ENCODE data around the gene SLF1.

The SLF1 gene

DNA sequence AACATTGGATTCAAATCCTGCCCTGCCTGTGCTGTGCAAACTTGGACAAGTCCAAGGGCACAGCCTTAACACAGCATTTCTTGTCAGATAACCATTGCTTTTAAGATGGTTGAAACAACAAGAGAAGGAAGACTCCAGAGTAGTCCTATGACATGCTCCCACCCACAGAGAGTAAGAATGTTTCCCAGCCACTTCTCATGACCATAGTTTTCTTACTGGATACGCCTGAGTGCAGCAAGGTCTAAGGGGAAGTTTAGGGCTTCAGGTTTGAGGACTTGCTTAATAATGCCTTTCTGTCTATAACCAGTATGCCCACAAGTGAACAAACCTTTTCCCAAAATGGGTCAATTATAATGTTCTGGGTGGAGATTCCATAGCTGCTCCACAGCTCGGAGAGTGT lies 126.4 kb downstream of the SLF1 start:
- Histone ChIP-seq H3K36me3 (ENCODE audit: control insufficient read depth, insufficient read depth, low read length) (no peaks in the 10 kb centered on the region), H4K5ac (ENCODE audit: low read length) (no peak overlapping the region), H4K8ac (ENCODE audit: low read depth, low read length) (no peak overlapping the region), H3K79me2 (ENCODE audit: control insufficient read depth, insufficient read depth, low read length) (no peaks in the 10 kb centered on the region), H3K4me2 (ENCODE audit: low read length) (no peak overlapping the region), H2BK120ac (ENCODE audit: low read depth, low read length) (no peak overlapping the region), H3K27ac (ENCODE audit: low read depth, low read length) (no peak overlapping the region), H2BK15ac (replicated peaks; ENCODE audit: low read depth) (no peak overlapping the region), H2AK5ac (ENCODE audit: low read length) (no peak overlapping the region), H3K4me1 (ENCODE audit: control insufficient read depth, low read depth, low read length) (no peaks in the 10 kb centered on the region), H3K23ac (ENCODE audit: low read length) (no peak overlapping the region), H3K18ac (ENCODE audit: low read length) (no peak overlapping the region), H3K27me3 (ENCODE audit: insufficient read depth, low read length, poor library complexity) (no peaks in the 10 kb centered on the region), H3K4me3 (ENCODE audit: low read length) (no peak overlapping the region), H2BK5ac (ENCODE audit: low read length) (no peak overlapping the region), H3K9ac (ENCODE audit: low read length) (no peak overlapping the region), H3K79me1 (ENCODE audit: low read length) (no peaks in the 10 kb centered on the region), H3K56ac (ENCODE audit: low read length) (no peak overlapping the region), H3K4ac (ENCODE audit: low read depth, low read length) (no peak overlapping the region)
- no CpG with 5 or more reads among the region's 2 CpGs for WGBS (ENCODE audit: extremely low coverage, insufficient coverage, low lambda C conversion rate)
- no peak for DNase-seq

DNA sequence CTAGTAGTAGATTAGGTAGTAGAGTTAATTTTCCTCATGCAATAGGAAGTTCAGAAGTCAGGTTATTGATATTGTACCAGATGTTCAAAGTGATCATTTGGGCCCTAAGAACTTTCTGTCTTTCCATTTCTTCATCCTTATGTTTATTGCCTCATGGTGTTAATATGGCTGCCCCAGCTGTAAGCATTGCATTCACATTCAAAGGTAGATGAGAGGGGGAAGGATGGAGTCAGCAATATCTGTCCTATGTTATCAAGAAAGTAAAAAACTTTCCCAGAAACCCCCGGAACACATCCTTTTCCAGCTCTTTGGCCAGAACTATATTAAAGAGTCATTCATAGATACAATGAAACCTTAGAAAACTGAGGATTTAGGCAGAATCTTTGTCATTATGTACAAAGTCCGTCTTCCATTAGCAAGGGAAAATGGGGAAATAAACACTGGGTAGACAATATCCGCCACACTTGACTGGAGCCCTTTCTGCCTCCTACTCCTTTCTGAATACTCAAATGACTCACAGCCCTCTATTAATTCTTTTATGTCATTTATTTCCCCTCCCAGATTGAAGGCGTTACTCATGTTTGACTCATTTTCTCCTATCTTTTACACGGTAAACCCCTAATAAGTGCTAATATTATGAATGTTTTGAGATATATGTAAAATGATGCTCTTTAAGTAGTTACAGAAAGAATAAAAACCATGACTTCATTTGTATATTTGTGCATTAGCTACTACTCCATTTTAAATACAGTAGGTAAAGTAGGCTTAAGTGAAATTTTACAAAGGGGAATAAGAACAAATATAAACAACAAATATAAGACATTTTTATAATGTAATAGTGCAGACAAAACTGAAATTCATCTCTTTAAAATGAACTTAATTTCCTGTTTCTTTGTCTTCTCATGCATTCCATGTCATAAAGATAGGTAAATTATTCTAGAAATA lies 127.6 kb downstream of the SLF1 start:
- Histone ChIP-seq H2AK5ac (ENCODE audit: low read length) (no peak overlapping the region), H3K4me3 (ENCODE audit: low read length) (no peak overlapping the region), H3K27me3 (ENCODE audit: insufficient read depth, low read length, poor library complexity) (no peaks in the 10 kb centered on the region), H4K8ac (ENCODE audit: low read depth, low read length) (no peak overlapping the region), H2BK120ac (ENCODE audit: low read depth, low read length) (no peak overlapping the region), H3K79me2 (ENCODE audit: control insufficient read depth, insufficient read depth, low read length) (no peaks in the 10 kb centered on the region), H3K4ac (ENCODE audit: low read depth, low read length) (no peak overlapping the region), H3K4me2 (ENCODE audit: low read length) (no peak overlapping the region), H3K9ac (ENCODE audit: low read length) (no peak overlapping the region), H3K23ac (ENCODE audit: low read length) (no peak overlapping the region), H2BK5ac (ENCODE audit: low read length) (no peak overlapping the region), H3K4me1 (ENCODE audit: control insufficient read depth, low read depth, low read length) (no peaks in the 10 kb centered on the region), H3K79me1 (ENCODE audit: low read length) (no peaks in the 10 kb centered on the region), H4K5ac (ENCODE audit: low read length) (no peak overlapping the region), H3K36me3 (ENCODE audit: control insufficient read depth, insufficient read depth, low read length) (no peaks in the 10 kb centered on the region), H3K56ac (ENCODE audit: low read length) (no peak overlapping the region), H3K27ac (ENCODE audit: low read depth, low read length) (no peak overlapping the region), H2BK15ac (replicated peaks; ENCODE audit: low read depth) (no peak overlapping the region), H3K18ac (ENCODE audit: low read length) (no peak overlapping the region)
- no CpG with 5 or more reads among the region's 5 CpGs for WGBS (ENCODE audit: extremely low coverage, insufficient coverage, low lambda C conversion rate)
- no peak for DNase-seq

DNA sequence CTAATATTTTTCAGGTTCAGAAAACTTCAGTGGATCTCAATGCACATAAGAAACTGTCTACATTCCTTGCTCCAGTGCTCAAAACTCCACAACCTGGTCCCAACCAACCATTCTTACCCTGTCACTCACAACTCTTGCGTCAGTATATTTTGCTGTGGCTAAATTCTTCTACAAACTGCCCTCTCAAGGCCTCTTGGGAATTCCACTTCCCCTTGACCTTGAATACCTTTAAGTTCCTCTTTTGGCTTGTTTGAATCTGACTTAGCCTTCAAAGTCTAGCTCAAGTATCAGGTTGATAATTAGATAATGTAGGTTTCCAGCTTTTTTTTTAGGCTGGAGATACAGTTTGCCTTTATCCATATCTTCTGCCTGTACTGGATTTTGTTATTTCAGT lies 128.3 kb downstream of the SLF1 start:
- no peak overlapping the region for H3K9ac ChIP-seq (ENCODE audit: low read length)
- H3K27me3 ChIP-seq (ENCODE audit: insufficient read depth, low read length, poor library complexity), result no peaks in the 10 kb centered on the region
- no peak overlapping the region for H3K23ac ChIP-seq (ENCODE audit: low read length)
- H3K56ac ChIP-seq (ENCODE audit: low read length), result no peak overlapping the region
- no peaks in the 10 kb centered on the region for H3K79me1 ChIP-seq (ENCODE audit: low read length)
- H3K18ac ChIP-seq (ENCODE audit: low read length), result no peak overlapping the region
- no peak overlapping the region for H2BK15ac ChIP-seq (replicated peaks; ENCODE audit: low read depth)
- no peak overlapping the region for H2AK5ac ChIP-seq (ENCODE audit: low read length)
- WGBS (ENCODE audit: extremely low coverage, insufficient coverage, low lambda C conversion rate), result no CpG with 5 or more reads among the region's 1 CpG
- no peak overlapping the region for H4K5ac ChIP-seq (ENCODE audit: low read length)
- no peak overlapping the region for H2BK120ac ChIP-seq (ENCODE audit: low read depth, low read length)
- no peaks in the 10 kb centered on the region for H3K79me2 ChIP-seq (ENCODE audit: control insufficient read depth, insufficient read depth, low read length)
- DNase-seq, result no peak
- H3K4me3 ChIP-seq (ENCODE audit: low read length), result no peak overlapping the region
- no peak overlapping the region for H3K27ac ChIP-seq (ENCODE audit: low read depth, low read length)
- H3K4me1 ChIP-seq (ENCODE audit: control insufficient read depth, low read depth, low read length), result no peaks in the 10 kb centered on the region
- H2BK5ac ChIP-seq (ENCODE audit: low read length), result no peak overlapping the region
- H4K8ac ChIP-seq (ENCODE audit: low read depth, low read length), result no peak overlapping the region
- no peaks in the 10 kb centered on the region for H3K36me3 ChIP-seq (ENCODE audit: control insufficient read depth, insufficient read depth, low read length)
- H3K4ac ChIP-seq (ENCODE audit: low read depth, low read length), result no peak overlapping the region
- H3K4me2 ChIP-seq (ENCODE audit: low read length), result no peak overlapping the region

Measured in mesendoderm (in vitro differentiated cells).